OCI-LY1 (cell line): ENCODE data around the gene CTH.
"Not testable (repeated sequence)": the region's sequence is repeated elsewhere in the genome, so short reads cannot be mapped to it uniquely, and the experiment has no call there.

Experiments
- CTCF ChIP-seq: fragments of 200-600 bp; sonication (generic), shearing (Covaris generic); IDR thresholded peaks from 2 replicates; pipeline ENCODE4 v1.5.1; 2017; ENCODE audit warnings: mild to moderate bottlenecking, antibody characterized with exemption, low read length, moderate library complexity, mixed read lengths
- EZH2 ChIP-seq: fragments of 200-600 bp; sonication (generic), shearing (Covaris generic); IDR thresholded peaks from 2 replicates; pipeline ENCODE4 v1.8.0; 2017; ENCODE audit warnings: borderline replicate concordance, mixed run types, mild to moderate bottlenecking, antibody characterized with exemption, low read length, moderate library complexity, mixed read lengths

GRCh38 chr1:70367397-70367796 lies 43.7 kb upstream of the CTH start:
- not testable (repeated sequence) for TF ChIP-seq CTCF, EZH2
